ENCODE measurements around the gene CCDC93.

The CCDC93 gene

DNA sequence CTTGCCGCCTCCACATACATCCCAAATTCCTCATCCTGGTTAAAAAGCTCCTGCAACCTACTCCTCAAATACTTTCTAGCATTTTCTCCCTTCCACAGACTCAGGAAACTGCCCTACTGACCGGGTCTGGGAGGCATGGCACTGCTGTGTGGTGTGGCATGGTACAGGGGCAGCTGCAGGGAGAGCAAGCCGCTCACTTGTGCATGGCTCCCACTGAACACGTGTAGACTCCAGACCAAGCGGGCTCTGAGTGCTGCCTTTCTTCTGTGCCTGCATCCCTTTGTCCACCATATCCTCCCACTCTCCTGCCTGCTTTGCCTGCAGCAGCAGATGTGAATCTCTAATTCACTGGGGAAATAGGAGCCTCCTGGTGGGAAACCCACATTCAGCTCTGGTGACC is 72.2 kb downstream of the CCDC93 start:
- no peak overlapping the region for H3K27ac ChIP-seq
- DNase-seq (ENCODE audit: low spot score): no peak
- CTCF ChIA-PET: interaction anchor here (0.6 kb wide), 1 partner anchor 24 kb away, joined by 3 read pairs; no protein-coding TSS in a partner anchor
- TF ChIP-seq, protein P1, sequence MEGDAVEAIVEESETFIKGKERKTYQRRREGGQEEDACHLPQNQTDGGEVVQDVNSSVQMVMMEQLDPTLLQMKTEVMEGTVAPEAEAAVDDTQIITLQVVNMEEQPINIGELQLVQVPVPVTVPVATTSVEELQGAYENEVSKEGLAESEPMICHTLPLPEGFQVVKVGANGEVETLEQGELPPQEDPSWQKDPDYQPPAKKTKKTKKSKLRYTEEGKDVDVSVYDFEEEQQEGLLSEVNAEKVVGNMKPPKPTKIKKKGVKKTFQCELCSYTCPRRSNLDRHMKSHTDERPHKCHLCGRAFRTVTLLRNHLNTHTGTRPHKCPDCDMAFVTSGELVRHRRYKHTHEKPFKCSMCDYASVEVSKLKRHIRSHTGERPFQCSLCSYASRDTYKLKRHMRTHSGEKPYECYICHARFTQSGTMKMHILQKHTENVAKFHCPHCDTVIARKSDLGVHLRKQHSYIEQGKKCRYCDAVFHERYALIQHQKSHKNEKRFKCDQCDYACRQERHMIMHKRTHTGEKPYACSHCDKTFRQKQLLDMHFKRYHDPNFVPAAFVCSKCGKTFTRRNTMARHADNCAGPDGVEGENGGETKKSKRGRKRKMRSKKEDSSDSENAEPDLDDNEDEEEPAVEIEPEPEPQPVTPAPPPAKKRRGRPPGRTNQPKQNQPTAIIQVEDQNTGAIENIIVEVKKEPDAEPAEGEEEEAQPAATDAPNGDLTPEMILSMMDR (conservative IDR thresholded peaks at IDR 0.05; ENCODE audit: low read depth): no peak
- POLR2A ChIA-PET (ENCODE audit: low non-redundant PET): no interaction called here

DNA sequence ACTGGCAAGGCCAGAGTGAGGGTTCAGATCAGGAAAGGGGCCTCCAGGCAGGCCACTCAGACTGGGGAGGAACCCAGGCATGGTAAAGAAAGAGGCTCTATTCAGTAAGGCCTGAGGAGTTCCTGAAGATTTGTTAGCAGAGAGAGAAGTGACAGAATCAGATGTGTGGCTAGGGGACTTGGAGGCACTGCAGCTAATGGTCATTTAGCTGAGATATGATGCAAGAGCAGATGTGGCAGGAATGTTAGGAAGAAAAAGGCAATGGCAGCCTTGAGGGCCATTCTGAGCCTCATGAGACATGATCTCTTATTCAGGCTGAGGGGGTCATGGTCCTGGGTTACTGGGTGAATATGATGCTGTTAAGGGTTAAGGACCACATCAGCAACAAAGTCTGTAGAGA is 73.4 kb downstream of the CCDC93 start:
- ChIA-PET CTCF (no interaction called here), POLR2A (ENCODE audit: low non-redundant PET) (no interaction called here)
- TF ChIP-seq, protein P1 (conservative IDR thresholded peaks at IDR 0.05; ENCODE audit: low read depth): no peak
- no peak overlapping the region for H3K27ac ChIP-seq
- no peak for DNase-seq (ENCODE audit: low spot score)

DNA sequence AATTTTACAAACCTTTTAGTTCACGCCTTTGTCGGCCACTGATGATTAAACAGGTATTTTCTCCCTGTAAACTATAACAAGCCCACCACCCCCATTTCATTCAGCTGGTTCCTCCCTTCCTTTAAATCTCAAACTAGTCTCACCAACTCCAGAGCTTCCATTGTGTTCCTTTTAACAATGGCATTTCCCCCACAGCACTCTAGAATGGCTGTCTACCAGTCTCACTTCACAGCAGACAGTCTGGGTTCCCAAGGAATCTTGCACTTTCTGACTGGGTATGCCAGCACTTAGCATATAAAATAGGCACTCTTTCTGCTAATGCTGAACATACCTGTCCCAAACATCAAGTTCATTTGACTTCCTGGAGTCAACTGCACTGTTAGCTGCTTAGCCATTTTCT is 75.3 kb downstream of the CCDC93 start:
- no peak for DNase-seq (ENCODE audit: low spot score)
- TF ChIP-seq, protein P1 (conservative IDR thresholded peaks at IDR 0.05; ENCODE audit: low read depth): no peak
- POLR2A ChIA-PET (ENCODE audit: low non-redundant PET): no interaction called here
- CTCF ChIA-PET: no interaction called here
- no peak overlapping the region for H3K27ac ChIP-seq

DNA sequence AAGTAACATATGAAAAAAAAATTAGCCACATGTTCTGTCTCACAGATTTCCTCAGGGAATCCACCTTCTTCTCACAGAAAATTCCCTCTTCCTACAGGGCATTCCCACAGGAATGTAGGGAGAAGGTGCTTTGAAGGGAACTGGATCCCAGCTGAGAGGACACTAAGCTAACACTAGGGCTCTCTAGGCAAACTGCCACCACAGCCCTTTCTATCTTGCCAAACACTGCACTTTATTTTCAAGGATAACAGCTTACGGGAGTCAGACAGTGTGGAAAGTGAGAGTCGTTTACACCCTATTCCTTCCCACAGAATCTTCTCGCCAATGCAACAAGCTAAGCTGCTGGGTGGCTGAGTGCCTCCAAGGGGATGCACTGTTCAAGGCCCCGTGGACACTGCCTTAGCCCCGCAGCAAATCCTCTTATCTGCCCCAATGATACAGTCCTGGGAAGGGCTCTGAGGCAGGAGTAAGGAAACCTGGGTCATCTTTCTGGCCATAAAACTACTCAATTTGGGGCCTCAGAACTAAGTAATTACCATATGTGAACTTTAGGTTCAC is 76.9 kb downstream of the CCDC93 start:
- no peak overlapping the region for H3K27ac ChIP-seq
- TF ChIP-seq, protein P1 (conservative IDR thresholded peaks at IDR 0.05; ENCODE audit: low read depth): no peak
- CTCF ChIA-PET: interaction anchor here (0.7 kb wide), 1 partner anchor 15 kb away, joined by 3 read pairs; no protein-coding TSS in a partner anchor
- DNase-seq (ENCODE audit: low spot score): no peak
- POLR2A ChIA-PET (ENCODE audit: low non-redundant PET): no interaction called here

DNA sequence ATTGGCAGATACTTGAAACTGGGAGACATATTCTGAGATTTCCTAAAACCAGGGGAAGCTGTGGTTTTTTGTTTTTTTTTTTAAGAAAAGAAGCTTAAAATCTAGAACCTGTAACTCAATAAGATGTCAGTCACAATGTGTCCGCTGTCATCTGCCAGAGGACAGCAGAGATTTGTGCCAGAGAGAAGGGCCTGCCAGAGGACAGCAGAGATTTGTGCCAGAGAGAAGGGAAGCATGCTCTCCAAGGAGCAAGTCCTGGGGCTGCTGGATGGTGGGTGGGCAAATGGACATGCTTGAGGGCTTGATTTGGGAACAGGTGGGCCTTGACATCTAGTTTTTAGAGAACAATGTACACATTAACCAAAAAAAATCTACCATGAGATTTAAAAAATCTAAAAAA is 77.9 kb downstream of the CCDC93 start:
- POLR2A ChIA-PET (ENCODE audit: low non-redundant PET): no interaction called here
- DNase-seq (ENCODE audit: low spot score): no peak
- TF ChIP-seq, protein P1 (conservative IDR thresholded peaks at IDR 0.05; ENCODE audit: low read depth): no peak
- H3K27ac ChIP-seq: no peak overlapping the region
- CTCF ChIA-PET: interaction anchor here (0.7 kb wide), 1 partner anchor 16 kb away, joined by 3 read pairs; no protein-coding TSS in a partner anchor

DNA sequence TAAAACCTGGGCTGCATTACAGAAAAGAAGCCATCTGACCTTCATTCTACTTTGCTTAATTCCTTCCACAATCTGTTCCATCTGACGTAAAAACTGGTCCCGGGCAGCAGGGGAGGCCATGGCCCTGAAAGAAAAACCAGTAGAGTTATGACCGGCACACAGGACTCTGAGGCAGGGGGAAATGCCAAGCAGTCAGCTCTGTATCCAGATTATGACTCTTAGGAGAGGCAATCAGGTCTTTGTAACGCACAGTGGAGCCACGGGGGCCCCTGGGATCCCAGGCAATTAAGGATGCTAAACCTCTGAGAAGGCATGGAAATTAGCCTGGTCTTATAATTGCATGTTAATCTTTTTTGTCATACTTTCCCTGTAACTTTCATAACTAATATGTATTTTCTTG is 78.4 kb downstream of the CCDC93 start:
- H3K27ac ChIP-seq: no peak overlapping the region
- ChIA-PET CTCF (no interaction called here), POLR2A (ENCODE audit: low non-redundant PET) (no interaction called here)
- no peak for DNase-seq (ENCODE audit: low spot score)
- TF ChIP-seq, protein P1 (conservative IDR thresholded peaks at IDR 0.05; ENCODE audit: low read depth): no peak

Measured in RWPE1 (cell line).